Mesenchymal stem cell (in vitro differentiated cells and primary cell): ENCODE data around the gene ACTMAP.

Experiments
- DNase-seq: peaks from one replicate; pipeline ENCODE4 v3.0.0-alpha.2; 2013
- H2AFZ ChIP-seq: one replicate; pipeline ENCODE4 v1.6.1; 2013; ENCODE audit warnings: low read depth, mild to moderate bottlenecking, control low read depth, inconsistent platforms, low read length, moderate library complexity
- H2AK5ac ChIP-seq: 2 replicates; pipeline ENCODE4 v1.6.1; 2013; ENCODE audit warnings: low read length, moderate library complexity, mild to moderate bottlenecking, inconsistent platforms; ENCODE audit not compliant: severe bottlenecking
- H2BK120ac ChIP-seq: one replicate; pipeline ENCODE4 v1.6.1; 2013; ENCODE audit warnings: low read depth, mild to moderate bottlenecking, inconsistent platforms, low read length, moderate library complexity
- H2BK12ac ChIP-seq, 2 experiments: one replicate each; pipeline ENCODE4 v1.6.1; 2013; ENCODE audit warnings: inconsistent platforms in 2 of 2, low read length in 2 of 2, mild to moderate bottlenecking in 2 of 2, moderate library complexity in 2 of 2, control low read depth in 1 of 2
- H2BK15ac ChIP-seq: one replicate; pipeline ENCODE4 v1.6.1; 2013; ENCODE audit warnings: mild to moderate bottlenecking, low read depth, inconsistent platforms; ENCODE audit not compliant: poor library complexity, severe bottlenecking
- H2BK5ac ChIP-seq: 2 replicates; pipeline ENCODE4 v1.6.1; 2013; ENCODE audit warnings: low read depth, mild to moderate bottlenecking, low read length, control low read depth, inconsistent platforms; ENCODE audit not compliant: poor library complexity, severe bottlenecking
- H3K14ac ChIP-seq, 2 experiments: one replicate each; pipeline ENCODE4 v1.6.1; 2013; ENCODE audit warnings: inconsistent platforms in 2 of 2, low read length in 2 of 2, control low read depth in 1 of 2, mild to moderate bottlenecking in 1 of 2, moderate library complexity in 1 of 2
- H3K18ac ChIP-seq, 2 experiments: one replicate each; pipeline ENCODE4 v1.6.1; 2013; ENCODE audit warnings: inconsistent platforms in 2 of 2, low read length in 2 of 2, control low read depth in 1 of 2, low read depth in 1 of 2, mild to moderate bottlenecking in 1 of 2
- H3K23ac ChIP-seq, 2 experiments: one replicate each; pipeline ENCODE4 v1.6.1; 2013; ENCODE audit warnings: inconsistent platforms in 2 of 2, low read length in 2 of 2, mild to moderate bottlenecking in 2 of 2, moderate library complexity in 2 of 2, control low read depth in 1 of 2
- H3K27ac ChIP-seq: 2 replicates; pipeline ENCODE4 v1.5.1; 2013; ENCODE audit warnings: mild to moderate bottlenecking, moderate library complexity, low read length, control low read depth, inconsistent platforms; ENCODE audit not compliant: poor library complexity, severe bottlenecking
- H3K27me3 ChIP-seq, 2 experiments: 2 replicates each; pipeline versions ENCODE4 v1.6.1 to v1.7.0; 2013; ENCODE audit warnings: low read length in 2 of 2, mild to moderate bottlenecking in 2 of 2, moderate library complexity in 2 of 2, control low read depth in 1 of 2, inconsistent platforms in 1 of 2; ENCODE audit not compliant: control insufficient read depth in 1 of 2, insufficient read depth in 1 of 2
- H3K36me3 ChIP-seq, 2 experiments: 2 replicates each; pipeline versions ENCODE4 v1.6.1 to v1.7.0; 2013; ENCODE audit warnings: low read length in 2 of 2, control low read depth in 1 of 2, inconsistent platforms in 1 of 2, low read depth in 1 of 2, mild to moderate bottlenecking in 1 of 2; ENCODE audit not compliant: insufficient read depth in 2 of 2, control insufficient read depth in 1 of 2
- H3K4ac ChIP-seq, 2 experiments: one replicate each; pipeline ENCODE4 v1.6.1; 2013; ENCODE audit warnings: inconsistent platforms in 2 of 2, low read length in 2 of 2, mild to moderate bottlenecking in 2 of 2, moderate library complexity in 2 of 2, control low read depth in 1 of 2, low read depth in 1 of 2
- H3K4me1 ChIP-seq: 2 replicates; pipeline ENCODE4 v1.6.1; 2013; ENCODE audit warnings: low read depth, low read length, control low read depth; ENCODE audit not compliant: control insufficient read depth, insufficient read depth
- H3K4me2 ChIP-seq: 2 replicates; pipeline ENCODE4 v1.6.1; 2013; ENCODE audit warnings: low read length, mild to moderate bottlenecking, inconsistent platforms; ENCODE audit not compliant: poor library complexity, severe bottlenecking
- H3K4me3 ChIP-seq, 2 experiments: 2 replicates each; pipeline versions ENCODE4 v1.5.1 to v1.7.0; 2013; ENCODE audit warnings: low read length in 2 of 2, mild to moderate bottlenecking in 2 of 2, control low read depth in 1 of 2, low read depth in 1 of 2; ENCODE audit not compliant: insufficient read depth in 1 of 2
- H3K79me1 ChIP-seq: replicated peaks from 2 replicates; pipeline ENCODE4 v1.6.1; 2013; ENCODE audit warnings: mild to moderate bottlenecking, control low read depth, low read length, inconsistent platforms; ENCODE audit not compliant: poor library complexity, severe bottlenecking
- H3K9ac ChIP-seq: 2 replicates; pipeline ENCODE4 v1.7.0; 2013; ENCODE audit warnings: mild to moderate bottlenecking, low read length, moderate library complexity
- H3K9me3 ChIP-seq: 2 replicates; pipeline ENCODE4 v1.7.0; 2013; ENCODE audit warnings: mild to moderate bottlenecking, low read length; ENCODE audit not compliant: control insufficient read depth
- H4K8ac ChIP-seq: one replicate; pipeline ENCODE4 v1.6.1; 2013; ENCODE audit warnings: inconsistent platforms, mild to moderate bottlenecking, low read length, moderate library complexity
- H4K91ac ChIP-seq: one replicate; pipeline ENCODE4 v1.6.1; 2013; ENCODE audit warnings: mild to moderate bottlenecking, low read length, inconsistent platforms
- WGBS: methylation state at CpG from one replicate; pipeline ENCODE4 v1.1.7; 2013; ENCODE audit warnings: mixed read lengths; 5-methylcytosine and 5-hydroxymethylcytosine counted together

Gene ACTMAP

DNA sequence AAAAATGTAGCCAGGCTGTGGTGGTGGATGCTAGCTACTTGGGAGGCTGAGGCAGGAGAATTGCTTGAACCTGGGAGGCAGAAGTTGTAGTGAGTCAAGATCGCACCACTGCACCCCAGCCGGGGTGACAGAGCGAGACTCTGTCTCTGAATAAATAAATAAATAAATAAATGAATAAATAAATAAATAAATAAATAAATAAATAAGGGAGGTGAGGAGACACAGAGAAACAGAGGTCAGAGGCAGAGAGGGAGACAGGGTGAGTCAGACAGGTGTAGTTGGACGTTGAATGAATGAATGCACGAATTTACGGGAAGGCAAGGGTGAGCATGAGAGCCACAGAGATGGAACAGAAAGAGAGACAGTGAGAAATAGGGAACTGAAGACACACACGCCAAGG, 30.9 kb upstream of the ACTMAP start:
- Histone ChIP-seq H3K79me1 (peaks cover 15% of the 10 kb centered on the region), H4K91ac (no peak overlapping the region), H4K8ac (no peak overlapping the region), H3K36me3 (peaks cover 12 to 15% of the 10 kb centered on the region in 2 experiments), H2AFZ (no peak overlapping the region), H2BK120ac (no peak overlapping the region), H3K9me3 (no peaks in the 10 kb centered on the region), H3K4me1 (peaks cover 5% of the 10 kb centered on the region), H3K4ac (no peak overlapping the region), H3K23ac (no peak overlapping the region), H2AK5ac (no peak overlapping the region), H3K4me2 (no peak overlapping the region), H3K27me3 (no peaks in the 10 kb centered on the region), H3K9ac (no peak overlapping the region), H2BK15ac (no peak overlapping the region), H3K14ac (no peak overlapping the region), H2BK5ac (no peak overlapping the region), H3K18ac (no peak overlapping the region), H3K27ac (no peak overlapping the region), H2BK12ac (no peak overlapping the region), H3K4me3 (no peak overlapping the region)
- 99% methylated on average over 5 of the region's 7 CpGs for WGBS
- no peak for DNase-seq

DNA sequence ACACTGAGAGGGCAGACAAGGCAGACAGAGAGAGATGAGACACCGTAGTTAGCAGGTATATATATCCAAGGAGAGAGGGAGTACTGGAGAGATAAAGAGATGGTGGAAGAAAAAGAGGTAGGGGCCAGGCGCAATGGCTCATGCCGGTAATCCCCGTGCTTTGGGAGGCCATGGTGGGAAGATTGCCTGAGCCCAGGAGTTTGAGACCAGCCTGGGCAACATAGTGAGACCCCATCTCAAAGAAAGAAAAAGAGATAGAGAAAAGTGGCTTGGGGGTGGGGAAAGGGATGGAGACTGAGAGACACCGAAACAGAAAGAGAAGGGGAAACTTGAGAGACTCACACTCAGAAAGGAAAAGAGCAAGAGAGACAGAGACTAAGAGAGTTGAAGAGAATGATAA, 30.3 kb upstream of the ACTMAP start:
- Histone ChIP-seq H3K79me1 (peaks cover 15% of the 10 kb centered on the region), H2BK12ac (no peak overlapping the region), H3K9me3 (no peaks in the 10 kb centered on the region), H3K27me3 (no peaks in the 10 kb centered on the region), H3K27ac (no peak overlapping the region), H3K9ac (no peak overlapping the region), H3K4me1 (peaks cover 6% of the 10 kb centered on the region), H2BK5ac (no peak overlapping the region), H3K23ac (no peak overlapping the region), H3K4ac (no peak overlapping the region), H3K18ac (no peak overlapping the region), H4K91ac (no peak overlapping the region), H3K4me3 (no peak overlapping the region), H2AK5ac (no peak overlapping the region), H3K4me2 (no peak overlapping the region), H2AFZ (no peak overlapping the region), H2BK15ac (no peak overlapping the region), H3K14ac (no peak overlapping the region), H3K36me3 (peaks cover 9 to 13% of the 10 kb centered on the region in 2 experiments), H4K8ac (no peak overlapping the region), H2BK120ac (no peak overlapping the region)
- no peak for DNase-seq
- WGBS: 92% methylated on average over 5 of the region's 5 CpGs

DNA sequence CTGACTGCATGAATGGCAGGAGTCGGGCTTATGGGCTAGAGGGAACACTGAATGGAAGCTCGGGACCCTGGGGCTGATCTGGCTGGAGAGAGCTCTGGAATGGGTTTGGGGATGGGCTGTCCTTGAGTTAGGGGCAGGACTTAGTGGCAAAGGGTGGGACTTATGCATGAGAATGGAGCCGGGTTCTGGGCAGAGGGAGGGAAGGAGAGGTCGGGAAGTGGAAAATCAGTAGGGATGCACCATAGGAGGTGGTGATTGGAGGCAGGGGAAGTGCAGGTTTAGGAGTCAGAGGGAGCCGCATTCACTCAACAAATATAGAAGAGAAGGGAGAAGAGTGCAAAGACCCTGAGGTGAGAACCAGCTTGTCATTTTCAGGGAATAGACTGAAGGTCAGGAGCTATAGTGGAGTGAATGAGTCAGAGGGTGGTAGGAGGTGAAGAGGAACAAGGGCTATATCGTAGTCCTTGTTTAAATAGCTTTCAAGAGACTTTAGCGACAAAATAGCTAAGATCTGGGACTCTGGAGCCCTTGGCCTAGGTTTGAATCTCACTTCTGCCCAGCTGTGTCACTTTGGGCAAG, 28.5 kb upstream of the ACTMAP start:
- Histone ChIP-seq H3K18ac (peak overlapping the region; percentile 0 to 50), H2BK5ac (no peak overlapping the region), H2BK120ac (no peak overlapping the region), H3K27ac (peak overlapping the region; percentile 90), H3K4me3 (peak overlapping the region; percentile 85 to 86), H4K8ac (peak overlapping the region; percentile 66), H3K4ac (peak overlapping the region in 1 of 2 experiments; percentile 3), H3K4me2 (peak overlapping the region; percentile 57), H3K79me1 (peaks cover 14% of the 10 kb centered on the region), H3K9me3 (no peaks in the 10 kb centered on the region), H3K9ac (peak overlapping the region; percentile 94), H2AFZ (no peak overlapping the region), H3K36me3 (peaks cover 1 to 4% of the 10 kb centered on the region in 2 experiments), H2AK5ac (peak overlapping the region; percentile 40), H2BK15ac (peak overlapping the region; percentile 0), H2BK12ac (no peak overlapping the region), H3K14ac (no peak overlapping the region), H3K23ac (no peak overlapping the region), H4K91ac (no peak overlapping the region), H3K4me1 (peaks cover 9% of the 10 kb centered on the region), H3K27me3 (no peaks in the 10 kb centered on the region)
- 8% methylated on average over 7 of the region's 7 CpGs for WGBS
- no peak for DNase-seq

DNA sequence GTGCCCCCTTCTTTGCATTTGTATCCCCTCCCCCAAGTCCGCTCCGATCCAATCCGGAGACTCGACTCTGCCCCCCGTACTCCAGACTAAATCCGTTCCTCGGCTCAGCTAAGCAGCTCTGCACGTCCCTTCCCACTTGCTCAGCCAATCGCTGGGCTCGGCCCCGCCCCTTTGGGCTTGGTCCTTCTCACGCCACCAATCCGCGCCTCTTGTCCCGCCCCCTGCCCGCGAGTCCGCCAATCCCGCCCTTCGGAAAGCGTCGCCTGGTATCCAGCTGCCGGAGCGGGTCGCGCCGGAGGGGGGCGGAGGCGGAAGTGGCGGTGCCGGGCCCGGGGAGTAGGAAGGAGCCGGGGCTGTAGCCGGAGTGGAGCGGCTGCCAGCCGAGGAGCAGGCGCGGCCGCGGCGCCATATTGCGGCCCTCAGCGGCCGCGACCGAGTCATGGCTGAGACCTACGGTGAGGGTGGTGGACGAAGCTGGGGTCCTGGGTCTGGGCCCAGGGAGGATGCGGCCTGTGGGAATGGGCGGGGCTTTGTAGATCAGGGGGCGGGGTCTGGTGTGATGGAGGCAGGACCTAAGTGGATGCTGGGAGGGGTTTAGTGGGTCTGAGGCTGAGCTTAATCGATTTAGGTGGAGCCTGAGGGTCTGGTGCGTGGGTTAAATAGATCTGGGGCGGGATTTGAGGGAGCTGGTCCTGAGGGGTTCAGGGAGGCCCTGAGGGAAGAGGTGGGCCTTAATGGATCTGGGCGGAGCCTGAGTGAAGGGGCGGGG, 27.8 kb upstream of the ACTMAP start, which contains the start of gene RAB4B:
Gene RAB4B (plus strand): TSS at position 311 of the 769 bp plus-strand sequence. CDS start 129 bp downstream, at position 440.
- Histone ChIP-seq H3K27ac (peak within 1 kb of the TSS; percentile 99), H3K23ac (no peak within 1 kb of the TSS), H2AFZ (peak within 1 kb of the TSS; percentile 65), H2BK12ac (peak within 1 kb of the TSS in 1 of 2 experiments; percentile 46), H3K4me1 (peaks cover 9% of the 10 kb centered on the region), H2BK15ac (peak within 1 kb of the TSS; percentile 99), H2BK120ac (peak within 1 kb of the TSS; percentile 94), H3K4ac (peak within 1 kb of the TSS; percentile 95 to 97), H3K27me3 (no peaks in the 10 kb centered on the region), H3K4me3 (peak within 1 kb of the TSS; percentile 85 to 86), H3K9me3 (no peaks in the 10 kb centered on the region), H4K91ac (peak within 1 kb of the TSS; percentile 93), H3K36me3 (no peaks in the 10 kb centered on the region), H2AK5ac (peak within 1 kb of the TSS; percentile 40), H3K79me1 (peaks cover 11% of the 10 kb centered on the region), H3K14ac (peak within 1 kb of the TSS in 1 of 2 experiments; percentile 92), H2BK5ac (peak within 1 kb of the TSS; percentile 97), H3K9ac (peak within 1 kb of the TSS; percentile 94), H3K18ac (peak within 1 kb of the TSS; percentile 93 to 97), H4K8ac (peak within 1 kb of the TSS; percentile 97), H3K4me2 (peak within 1 kb of the TSS; percentile 80)
- WGBS: under 1% methylated on average over 56 of the region's 56 CpGs
- DNase-seq: peak; percentile 100
